Non-pigmented ciliary epithelial cell (primary cell): ENCODE data around the gene SPON1.
"Not testable (repeated sequence)": the region's sequence is repeated elsewhere in the genome, so short reads cannot be mapped to it uniquely, and the experiment has no call there.

Experiments
- DNase-seq: peaks from one replicate; pipeline ENCODE4 v3.0.0-alpha.2; 2010; ENCODE audit warnings: low read depth

Gene SPON1

DNA sequence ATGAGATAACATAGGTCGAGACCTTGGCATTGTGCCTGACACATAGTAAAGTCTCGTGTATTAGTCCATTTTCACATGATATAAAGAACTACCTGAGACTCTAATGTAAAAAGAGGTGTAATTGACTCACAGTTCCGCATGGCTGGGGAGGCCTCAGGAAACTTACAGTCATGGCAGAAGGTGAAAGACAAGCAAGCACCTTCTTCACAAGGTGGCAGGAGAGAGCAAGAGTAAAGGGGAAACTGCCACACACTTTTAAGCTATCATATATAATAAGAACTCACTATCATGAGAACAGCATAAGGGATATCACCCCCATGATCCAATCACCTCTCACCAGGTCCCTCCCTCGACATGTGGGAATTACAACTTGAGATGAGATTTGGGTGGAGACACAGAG is 165.2 kb downstream of the SPON1 start:
- no peak for DNase-seq

DNA sequence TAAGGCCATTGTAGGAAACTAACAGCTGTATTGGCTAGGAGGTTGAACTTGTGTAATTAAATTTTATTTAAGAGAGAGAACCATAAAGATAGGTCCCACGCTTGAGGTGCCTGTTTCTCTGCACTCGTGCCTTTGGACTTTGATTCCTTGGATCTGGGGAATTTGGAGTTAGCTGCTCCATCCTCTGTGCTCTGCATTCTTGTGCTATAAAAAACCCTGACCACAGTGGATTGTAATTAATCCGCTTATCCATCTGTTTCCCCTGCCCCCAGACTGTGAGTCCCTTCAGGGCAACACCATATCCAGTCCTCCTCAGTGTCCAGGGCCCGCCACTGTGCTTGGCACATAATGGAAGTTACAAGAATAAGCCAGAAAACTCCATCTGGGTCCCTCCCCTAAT is 169.8 kb downstream of the SPON1 start:
- DNase-seq: no peak

DNA sequence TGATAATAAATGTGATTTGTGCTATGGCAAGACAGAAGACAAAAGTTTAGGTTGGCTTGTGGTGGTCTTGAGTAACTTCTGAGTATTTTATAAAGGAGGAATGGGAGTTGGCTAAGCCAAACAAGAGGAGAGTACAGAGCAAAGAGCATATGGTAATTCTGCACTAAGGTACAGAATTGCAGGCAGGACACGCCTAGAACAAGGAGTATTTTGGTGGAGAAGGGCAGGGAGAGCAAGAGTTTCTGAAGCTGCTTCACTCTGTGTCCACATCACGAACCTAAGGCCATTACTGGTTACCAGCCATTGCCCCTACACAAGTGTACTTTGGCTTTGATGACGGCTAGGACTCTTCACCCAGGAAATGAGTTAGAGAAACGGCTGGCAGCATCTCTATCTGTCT is 170.9 kb downstream of the SPON1 start:
- no peak for DNase-seq

DNA sequence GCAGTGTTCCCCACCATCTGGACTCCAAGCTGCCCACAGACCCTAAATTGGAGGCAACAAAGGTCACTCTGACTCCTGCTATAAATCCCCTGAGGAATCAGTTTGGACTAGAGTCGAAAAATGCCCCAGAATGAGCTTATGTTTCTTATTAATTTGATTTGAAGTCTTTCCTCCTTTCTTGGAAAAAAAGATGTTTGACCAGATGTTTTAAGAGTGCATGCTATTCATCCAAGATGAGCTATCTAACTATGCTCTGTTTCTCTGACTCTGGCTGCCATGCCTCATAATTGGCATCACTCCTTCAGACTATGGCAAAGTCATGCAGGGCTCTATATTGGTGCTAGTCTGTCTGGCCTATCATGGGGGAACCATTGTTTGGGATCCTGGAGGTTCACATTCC is 174.0 kb downstream of the SPON1 start:
- DNase-seq: no peak

DNA sequence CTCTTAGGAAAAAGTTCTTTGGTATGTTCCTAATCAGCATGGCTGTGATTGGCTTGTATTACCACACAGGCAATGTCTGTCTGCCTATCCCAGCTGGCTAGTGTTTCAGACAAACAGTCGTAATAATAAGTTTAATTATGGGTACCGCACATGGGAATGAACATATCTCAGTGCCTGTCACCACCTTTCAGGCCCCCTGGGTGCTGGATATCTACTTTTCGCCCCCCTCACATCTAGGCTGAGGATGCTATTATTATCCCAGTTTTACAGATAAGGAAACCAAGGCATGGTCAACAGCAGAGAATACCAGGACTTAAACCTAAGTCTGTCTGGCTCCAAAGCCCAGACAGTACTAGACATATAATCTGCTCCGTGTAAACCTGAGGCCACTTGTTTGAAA is 174.8 kb downstream of the SPON1 start:
- no peak for DNase-seq

DNA sequence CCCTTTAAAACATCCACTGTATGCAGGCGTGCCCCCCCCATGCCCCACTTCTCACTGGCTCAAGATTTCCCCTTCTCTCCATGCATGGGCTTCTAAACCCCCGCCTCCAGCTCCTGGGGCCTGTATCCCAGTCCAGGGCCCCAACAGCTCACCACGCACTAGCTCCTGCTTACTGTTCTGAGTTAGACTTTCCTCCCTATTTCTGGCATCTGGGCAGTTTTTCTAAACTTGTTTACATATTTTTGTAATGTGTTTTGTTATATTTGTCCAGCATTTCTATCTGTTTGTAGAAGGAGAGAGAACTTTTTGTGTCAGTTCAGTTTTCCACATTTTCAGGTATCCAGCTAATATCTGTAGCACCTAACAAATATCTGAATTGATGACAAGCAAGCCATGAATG is 178.5 kb downstream of the SPON1 start:
- no peak for DNase-seq

DNA sequence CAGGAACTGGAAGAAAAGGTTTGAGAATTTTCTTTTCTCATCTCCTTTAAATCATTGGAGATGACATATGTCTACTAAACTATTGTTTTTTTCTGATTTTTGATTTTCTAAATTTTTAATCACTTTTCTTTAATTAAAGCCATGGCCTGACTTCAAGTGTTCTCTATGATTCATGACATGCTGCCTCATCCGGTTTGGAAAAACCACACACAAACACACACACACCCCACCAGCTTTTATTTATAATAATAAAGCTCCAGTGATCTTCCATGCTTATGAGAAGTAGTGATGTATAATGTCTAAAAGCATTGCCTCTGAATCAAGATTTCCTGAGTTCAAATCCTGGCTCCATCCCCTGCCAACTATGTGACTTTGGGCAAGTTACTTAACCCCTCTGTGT is 179.2 kb downstream of the SPON1 start:
- DNase-seq: no peak

DNA sequence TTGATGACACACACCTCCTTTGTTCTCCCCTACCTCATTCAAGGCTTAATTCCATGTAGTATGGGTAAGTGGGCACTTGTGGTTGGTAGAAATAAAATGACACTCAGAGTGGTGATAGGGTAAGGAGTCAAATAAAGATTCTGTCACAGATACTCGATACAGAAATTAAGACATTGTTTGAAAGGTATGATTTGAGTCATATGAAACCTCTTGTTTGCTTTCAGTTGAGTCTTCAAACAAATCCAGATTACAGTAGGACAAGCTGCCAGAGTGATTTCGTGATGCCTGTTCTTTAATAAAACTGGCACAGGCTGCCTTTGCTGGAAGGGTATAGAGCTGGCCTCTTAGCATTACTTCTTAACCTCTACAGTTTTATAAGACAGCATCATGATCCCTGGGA is 182.4 kb downstream of the SPON1 start:
- no peak for DNase-seq

DNA sequence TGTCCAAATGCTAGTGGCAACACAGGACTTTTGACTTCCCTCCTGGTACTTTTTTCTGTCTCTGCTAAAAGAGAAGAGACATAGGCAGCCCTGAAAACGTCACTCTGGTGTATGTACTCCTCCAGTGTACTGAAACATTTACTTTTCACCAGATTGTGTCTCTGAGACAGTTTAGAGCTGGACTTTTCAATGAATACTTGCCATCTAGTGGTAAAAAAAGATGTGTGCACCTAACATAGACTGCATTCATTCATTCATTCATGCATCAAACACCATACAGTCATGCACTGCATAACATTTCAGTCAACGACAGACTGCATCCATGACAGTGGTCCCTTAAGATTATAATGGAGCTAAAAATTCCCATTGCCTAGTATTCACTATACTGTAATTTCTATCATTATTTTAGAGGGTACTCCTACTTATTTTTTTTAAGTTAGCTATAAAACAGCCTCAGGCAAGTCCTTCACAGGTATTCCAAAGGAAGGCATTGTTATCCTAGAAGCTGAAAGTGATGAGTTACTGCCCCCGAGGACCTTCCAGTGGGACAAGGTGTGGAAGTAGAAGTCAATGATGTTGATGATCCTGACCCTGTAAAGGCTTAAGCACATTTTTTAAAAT is 186.2 kb downstream of the SPON1 start:
- peak; percentile 14 for DNase-seq

DNA sequence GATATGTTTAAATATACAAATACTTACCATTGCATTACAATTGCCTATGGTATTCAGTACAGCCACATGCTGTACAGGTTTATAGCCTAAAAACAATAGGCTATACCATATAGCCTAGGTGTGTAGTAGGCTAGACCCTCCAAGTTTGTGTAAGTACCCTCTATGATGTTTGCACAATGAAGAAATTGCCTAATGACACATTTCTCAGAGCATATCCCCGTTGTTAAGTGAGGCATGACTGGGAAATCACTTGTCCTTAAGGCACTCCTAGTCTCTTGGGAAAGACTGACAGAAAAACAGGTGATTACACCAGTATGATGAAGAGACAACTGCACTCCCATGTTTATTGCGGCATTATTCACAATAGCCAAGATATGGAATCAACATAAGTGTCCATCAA is 187.2 kb downstream of the SPON1 start:
- DNase-seq: no peak

DNA sequence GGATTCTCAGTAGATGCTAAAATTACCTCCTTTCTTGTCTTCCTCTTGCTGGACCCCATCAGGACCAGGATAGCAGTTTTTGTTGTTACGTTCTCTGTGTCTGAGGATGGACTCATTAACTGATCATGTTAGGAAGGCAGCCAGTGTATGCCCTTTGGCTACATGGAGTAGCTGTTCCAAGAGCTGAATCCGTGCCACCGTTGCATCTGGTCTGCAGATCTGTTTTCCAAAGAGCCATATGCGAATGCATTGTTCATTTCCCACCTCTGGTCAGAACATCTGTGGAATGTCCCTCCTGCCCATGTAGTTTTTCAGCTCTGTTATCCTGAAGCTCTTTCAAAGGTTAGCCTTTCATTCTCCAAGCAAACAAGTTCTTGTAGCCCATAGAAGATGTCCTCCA is 188.4 kb downstream of the SPON1 start:
- no peak for DNase-seq

DNA sequence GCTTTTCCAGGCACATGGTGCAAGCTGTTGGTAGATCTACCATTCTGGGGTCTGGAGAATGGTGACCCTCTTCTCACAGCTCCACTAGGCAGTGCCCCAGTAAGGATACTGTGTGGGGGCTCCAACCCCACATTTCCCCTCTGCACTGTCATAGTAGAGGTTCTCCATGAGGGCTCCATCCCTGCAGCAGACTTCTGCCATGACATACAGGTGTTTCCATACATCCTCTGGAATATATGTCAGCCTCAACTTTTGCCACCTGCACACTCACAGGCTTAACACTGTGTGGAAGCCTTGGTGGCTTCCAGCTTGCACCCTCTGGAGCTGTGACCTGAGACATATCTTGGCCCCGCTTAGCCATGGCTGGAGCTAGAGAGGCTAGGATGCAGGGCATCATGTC is 191.6 kb downstream of the SPON1 start:
- not testable (repeated sequence) for DNase-seq

DNA sequence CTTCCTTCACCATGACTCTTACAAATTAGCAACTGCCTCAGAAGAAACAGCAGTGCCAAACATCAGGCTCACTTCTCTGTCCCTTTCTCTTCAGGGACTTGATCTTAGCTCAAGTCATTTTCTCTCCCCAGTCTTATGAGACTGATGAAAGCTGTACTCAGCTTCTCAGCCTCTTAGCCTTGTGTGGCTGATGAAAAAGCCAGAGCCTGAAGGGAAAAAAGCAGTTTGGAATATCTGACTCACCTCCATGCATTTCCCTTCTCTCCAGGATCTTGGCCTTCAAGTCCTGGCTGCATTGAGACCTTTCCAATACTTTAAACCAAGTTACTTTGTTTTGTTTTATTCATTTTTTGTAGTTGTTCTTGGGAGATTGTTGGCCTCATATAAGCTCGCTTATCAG is 195.9 kb downstream of the SPON1 start:
- DNase-seq: no peak

DNA sequence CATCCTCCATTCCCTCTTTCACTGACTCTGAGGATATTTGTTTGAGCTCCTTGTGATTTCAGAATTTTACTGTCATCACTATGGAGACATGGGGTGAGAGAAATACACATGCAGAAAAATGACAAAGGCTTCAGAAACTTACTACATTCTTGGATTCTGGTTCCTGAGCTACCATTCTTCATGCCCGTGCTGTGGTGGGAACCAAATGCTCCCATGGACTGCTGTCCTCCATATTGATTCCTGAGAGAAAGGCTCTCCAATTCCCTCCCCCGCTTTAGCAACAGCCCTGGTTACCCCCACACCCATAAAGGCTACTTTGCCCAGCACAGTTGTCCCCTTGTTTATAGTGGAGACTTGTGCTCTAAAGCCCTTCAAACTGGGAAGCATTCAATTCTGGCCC is 201.1 kb downstream of the SPON1 start:
- DNase-seq: no peak

DNA sequence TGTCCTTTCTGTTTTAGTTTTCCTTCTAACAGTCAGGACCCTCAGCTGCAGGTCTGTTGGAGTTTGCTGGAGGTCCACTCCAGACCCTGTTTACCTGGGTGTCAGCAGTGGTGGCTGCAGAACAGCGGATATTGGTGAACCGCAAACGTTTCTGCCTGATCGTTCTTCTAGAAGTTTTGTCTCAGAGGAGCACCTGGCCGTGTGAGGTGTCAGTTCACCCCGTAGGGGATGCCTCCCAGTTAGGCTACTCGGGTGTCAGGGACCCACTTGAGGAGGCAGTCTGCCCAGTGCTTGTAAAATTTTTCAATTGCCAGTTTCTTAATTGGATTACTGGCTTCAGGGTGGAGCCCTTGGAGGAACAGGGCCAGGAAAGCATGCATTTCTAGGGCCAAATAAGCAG is 211.2 kb downstream of the SPON1 start:
- DNase-seq: not testable (repeated sequence)

DNA sequence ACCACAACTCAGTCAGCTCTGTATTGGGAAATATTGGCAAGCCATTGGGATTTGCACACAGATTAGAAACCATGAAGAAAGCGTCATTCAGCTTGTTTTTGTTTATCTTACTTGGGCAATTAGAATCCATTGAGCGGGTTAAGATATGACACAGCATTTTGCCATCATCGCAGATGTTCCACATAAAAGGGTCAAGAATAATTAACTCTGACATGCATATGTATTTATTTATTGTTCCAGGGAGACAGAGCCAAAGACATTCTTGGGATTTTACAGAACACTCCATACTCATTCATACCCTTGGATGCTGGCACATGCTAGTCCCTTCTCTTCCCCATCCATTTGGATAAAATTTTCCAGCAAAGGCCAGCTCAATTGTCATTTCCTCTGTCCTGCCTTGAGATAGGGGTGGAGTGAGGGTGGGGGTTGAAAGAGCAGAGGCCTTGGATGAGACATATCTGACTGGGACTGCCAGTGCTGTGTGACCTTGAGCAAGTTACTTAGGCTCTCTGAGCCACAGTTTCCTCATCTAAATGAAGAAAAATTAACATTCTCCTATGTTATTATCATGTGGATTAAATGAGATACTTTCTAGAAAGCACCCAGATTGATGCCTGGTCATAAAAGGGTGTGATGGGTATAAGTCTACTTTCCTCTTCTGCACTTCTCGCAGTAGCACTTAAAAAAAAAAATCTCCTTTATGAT is 216.7 kb downstream of the SPON1 start:
- no peak for DNase-seq

DNA sequence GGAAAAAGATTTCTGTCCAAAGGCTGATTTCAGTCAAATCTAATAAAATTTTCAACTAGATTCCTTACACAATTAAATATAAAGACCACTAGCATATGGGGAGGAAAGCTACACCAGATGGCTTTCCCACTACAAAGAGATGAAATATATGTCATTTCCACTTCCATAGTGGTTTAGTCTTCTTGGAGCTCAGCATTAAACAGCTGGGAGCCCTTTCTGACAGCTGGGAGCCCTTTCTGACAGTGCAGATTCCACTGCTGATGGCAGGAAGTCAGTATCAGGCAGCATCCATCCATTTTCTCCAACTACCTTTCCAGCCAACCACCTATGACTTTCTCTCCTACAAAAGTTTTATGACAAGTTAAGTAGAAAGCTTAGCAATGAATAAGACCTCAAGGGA is 218.6 kb downstream of the SPON1 start:
- DNase-seq: no peak

DNA sequence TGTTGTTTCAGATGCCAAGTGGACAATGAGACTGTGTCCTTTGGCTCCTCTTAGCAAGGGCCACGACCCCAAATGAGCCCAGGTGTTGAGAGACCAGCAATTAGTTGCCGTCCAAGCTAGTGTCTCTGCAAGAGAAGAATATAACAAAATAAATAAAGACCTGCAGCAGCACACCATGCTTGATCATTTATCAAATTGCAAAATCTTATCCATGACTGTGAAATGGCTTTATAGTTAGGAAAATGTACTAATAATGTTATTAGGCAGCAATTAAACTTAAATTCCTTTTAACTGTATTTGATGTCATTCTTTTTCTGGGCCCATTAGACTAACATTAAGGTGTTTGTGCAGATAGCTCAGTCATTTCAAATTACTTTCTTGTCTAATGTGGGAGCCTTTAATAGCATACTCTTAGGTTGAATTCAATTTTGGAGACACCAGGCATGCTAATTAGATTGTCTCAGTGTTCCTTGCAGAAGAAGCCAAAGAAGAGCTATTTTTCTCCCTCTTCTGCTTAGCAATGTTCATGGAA is 220.4 kb downstream of the SPON1 start:
- no peak for DNase-seq

DNA sequence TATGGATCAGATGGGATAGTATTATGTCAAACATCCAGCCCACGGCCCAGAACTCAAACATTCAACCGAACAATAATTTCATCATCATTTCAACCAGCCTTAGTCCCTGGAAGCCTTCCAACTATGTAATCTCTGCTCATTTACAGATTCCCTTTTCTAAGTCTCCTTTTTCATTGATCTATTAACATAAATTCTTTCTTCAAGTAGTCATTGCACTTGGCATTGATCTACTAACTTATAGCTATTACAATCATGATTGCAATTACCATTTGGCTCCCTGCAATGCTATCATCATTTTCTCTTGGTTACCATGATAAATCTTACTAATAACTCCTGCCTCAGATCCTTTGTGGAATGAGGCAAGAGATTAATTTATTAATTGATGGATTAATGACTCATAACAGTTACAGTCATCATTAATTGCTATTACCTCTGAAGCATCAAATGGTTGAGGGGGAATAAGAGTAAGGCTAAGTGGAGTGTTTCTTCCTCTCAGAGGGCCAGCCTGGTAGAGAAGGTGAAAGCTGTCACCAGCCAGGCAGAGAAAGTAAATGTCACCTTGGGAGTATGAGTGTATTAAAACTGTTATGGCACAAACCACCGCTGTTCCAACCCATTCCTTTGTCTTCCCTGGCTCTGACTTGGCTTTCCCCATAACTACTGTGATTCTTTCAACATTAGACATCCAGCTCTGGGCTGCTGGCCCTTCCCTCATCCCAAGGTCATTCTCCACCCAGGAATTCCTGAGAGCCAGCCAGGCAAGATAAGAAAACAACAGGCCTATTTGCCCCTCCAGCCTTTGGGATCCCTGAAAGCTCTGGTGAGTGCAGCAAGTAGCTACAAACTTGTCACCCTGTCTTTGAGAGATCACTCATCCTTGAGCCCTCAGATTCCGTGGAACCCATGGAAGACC is 221.8 kb downstream of the SPON1 start:
- no peak for DNase-seq

DNA sequence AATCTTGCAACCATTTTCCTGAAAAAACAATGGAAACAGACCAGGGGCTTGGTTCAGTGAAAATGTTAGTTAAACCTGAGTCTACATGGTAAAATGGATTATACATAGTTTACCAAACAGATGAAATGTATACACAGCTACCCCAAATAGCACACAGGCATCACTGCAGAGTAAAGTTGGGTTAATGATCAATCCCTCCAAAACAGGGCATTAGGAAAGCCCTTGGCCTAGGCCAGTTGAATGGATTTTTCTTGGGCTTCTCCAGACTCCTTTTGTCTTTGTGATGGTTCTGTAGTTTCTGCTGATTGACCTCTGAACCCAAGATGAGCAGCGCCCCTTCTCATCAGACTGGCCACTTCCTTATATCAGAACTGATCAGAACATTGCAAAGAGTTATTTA is 222.9 kb downstream of the SPON1 start:
- DNase-seq: no peak

DNA sequence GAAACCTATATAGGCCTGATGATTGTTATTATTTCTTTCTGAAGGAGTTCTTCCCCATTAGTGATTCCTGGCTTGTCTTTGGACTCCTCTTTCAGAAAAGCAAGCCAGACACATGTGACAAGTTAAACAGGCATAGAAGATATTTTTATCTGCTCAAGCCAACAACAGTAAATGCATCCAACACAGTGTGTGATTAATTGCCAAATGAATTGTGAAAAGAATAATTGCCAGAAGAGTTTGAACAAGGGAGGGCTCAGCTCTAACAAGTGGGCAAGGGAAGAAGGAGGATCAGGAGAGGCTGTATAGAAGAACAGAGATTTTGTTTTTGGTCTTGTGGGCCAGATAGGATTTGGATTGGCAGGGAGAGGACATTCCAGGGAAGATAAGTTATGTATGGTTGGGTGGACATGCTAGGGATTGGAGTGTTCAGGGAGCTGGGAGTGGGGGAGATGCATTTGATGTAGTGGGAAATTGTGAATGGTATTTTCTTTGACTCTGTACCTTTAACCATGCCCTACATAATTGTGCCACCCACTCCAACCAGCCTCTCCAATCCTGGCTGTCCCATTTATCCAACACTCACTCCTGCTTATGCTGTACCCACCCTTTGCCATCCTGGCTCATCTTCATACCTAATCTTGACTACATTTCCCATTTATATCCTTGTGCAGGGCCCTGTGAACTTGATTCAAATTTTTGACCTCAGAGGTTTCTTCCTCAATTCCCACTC is 223.7 kb downstream of the SPON1 start:
- DNase-seq: no peak

DNA sequence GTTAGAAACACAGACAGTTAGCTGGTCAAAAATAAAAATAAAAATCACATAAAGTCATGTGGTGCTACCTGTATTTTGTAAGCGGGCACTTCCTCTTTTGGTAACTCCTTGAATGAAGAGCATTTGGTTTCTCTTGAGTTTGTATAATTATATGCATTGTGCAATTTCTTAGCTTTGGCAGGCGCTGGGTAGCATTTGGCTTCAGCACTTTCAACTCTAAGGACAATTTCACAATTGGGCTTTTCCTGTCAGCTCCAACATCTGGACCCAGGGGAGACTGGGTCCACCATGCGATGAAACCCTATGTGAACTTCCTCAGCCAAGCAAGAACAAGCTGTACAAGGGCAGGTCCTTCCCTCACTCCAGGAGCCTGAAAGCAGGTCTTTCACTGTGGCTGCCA is 227.4 kb downstream of the SPON1 start:
- no peak for DNase-seq
